Measurements from ENCODE around the gene BAHCC1.

BAHCC1 gene

DNA sequence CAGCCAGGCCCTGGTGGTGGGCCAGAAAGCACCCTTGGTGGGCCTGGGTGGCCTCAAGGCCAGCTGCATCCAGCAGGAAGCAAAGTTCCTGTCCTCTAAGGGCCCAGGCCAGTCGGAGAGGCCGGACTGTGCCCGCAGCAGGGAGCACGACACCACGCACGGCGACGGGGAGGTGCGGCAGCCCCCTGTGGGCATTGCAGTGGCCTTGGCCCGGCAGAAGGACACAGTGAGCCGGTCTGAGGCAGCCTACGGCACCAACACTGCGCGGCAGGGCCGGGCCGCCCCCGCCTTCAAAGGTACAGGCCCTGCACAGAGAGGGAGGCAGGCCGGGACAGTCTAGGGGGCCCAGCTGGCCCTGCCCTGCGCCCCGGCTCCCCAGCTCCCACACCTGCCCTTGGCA lies 48.0 kb downstream of the BAHCC1 start:
- DNase-seq (ENCODE audit: low spot score), result no peak

DNA sequence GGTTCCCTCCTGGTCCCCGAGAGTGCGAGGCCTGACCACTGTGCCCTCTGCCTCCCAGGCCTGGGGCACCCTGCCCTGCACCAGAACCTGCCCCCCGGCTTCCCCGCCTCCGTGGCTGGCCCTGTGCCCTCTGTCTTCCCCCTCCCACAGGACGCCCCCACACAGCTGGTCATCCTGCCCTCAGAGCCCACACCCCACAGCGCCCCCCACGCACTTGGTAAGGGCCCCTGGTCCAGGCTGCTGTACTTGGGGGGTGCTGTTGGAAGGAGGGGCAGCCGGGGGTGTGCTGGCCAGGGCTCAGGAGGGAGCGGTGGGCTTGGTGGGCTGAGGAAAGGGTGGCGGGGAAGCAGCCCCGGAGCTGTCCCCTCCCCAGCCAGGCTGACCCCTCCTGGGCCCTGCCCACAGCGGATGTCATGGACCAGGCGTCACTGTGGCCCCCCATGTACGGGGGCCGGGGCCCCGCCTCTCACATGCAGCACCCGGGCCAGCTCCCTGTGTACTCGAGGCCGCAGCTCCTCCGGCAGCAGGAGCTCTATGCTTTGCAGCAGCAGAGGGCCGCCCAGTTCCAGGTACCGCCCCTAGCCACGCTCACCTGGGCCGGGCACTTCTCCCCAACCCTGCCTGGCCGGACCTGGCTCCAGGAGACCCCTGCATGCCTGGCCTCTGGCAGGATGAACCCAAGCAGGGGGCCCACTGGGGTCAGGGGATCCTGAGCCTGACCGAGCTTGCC lies 49.5 kb downstream of the BAHCC1 start:
- no peak for DNase-seq (ENCODE audit: low spot score)

DNA sequence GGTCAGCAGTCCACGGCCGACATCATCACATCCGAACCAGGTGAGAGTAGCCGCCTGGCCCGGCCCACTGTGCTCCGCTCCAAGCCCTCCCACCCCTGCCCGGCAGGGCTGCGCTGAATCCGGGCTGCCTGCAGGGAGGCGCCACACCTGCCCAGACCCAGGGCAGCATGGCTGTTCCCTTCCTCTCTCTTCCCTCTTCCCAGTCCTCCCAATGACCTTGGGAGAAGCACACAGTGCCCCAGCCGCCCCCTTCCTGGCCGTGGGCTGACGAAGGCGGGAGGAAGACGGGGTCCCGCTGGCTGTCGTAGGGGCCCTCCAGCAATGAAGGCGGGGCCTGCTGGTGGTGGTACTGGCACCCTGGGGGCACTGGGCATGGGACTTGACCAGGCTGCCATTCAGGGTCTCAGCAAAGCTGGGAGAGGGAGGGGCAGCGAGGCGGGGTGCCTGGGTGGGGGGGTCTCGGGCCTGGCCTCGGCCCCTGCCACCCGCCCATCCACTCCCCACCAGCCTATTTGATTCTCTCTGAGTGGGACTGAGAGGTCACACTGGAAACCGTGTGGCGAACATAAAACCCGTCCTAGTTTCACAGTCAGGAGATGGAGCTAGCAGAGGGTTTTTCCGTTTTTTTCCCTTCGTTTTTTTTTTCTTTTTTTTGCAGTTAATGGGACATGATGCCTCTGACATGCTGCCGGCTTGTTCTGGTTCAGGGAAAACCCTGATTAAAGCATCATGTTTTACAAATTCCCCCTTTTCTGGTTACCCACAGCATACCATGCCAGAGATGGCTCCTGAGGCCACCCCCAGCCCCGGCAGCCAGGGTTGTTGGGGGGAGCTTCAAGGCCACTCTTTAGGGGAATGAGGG lies 50.6 kb downstream of the BAHCC1 start:
- DNase-seq (ENCODE audit: low spot score), result no peak

DNA sequence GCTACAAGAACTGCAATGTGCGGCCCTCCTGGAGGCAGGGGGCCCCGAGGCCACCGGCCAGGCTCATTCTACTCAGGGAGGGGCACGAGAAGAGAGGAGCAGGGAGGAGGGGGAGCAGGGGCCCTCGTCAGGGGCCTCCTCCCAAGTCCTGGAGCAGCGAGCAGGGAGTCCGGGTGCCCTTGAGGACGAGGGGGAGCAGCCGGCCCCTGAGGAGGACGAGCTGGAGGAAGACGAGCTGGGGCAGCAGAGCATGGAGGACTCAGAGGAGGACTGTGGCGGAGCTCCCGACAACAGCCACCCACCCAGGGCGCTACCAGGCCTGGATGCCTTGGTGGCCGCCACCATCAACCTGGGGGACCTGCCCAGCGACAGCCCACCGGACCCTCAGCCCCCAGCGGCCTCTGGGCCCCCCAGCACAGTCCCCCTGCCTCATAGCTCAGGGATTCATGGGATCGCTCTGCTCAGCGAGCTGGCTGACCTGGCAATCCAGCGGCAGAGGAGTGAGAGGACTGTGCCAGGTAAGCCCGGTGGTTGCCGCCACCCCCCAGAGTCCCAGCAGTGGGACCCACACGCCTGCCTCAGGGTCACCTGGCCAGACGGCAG lies 52.2 kb downstream of the BAHCC1 start:
- DNase-seq (ENCODE audit: low spot score), result no peak

DNA sequence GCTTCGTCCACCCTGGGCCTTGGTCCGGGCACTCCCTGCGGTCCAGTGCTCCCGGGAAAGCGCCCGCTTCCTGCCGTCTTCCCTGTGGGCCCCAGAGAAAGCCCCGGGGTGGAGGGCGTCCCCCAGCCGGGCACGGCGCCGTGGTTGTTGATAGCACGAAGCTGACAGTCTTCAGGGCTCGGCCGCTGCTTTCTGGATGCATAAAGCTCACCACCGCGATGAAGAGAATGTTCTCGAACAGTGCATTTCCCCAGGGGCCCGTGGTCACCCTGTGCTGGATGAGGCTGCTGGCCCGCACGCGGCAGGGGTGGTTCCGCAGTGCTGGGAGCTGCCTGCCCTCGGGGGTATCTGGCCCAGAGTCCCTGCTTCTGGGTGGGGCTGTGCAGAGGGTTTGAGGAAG lies 53.2 kb downstream of the BAHCC1 start:
- no peak for DNase-seq (ENCODE audit: low spot score)

DNA sequence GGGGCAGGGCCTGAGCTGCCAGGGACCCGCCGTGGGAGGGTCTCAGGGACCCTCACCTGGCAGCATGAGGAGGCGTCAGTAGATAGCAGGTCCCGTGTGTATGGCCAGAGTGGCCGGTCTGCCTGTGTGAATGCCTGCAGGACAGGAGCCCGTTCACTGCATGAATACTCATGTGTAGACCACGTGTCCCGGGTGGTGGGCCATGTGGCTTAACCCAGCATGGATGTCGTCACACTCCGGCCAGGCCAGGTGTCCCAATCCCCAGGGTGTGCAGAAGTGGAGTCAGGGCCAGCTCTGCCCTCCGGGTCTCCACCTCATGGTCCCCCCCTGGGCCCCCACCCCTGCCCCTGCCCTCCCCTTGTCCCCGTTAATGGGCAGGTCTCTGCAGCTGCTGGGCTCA lies 53.7 kb downstream of the BAHCC1 start:
- DNase-seq (ENCODE audit: low spot score), result no peak

DNA sequence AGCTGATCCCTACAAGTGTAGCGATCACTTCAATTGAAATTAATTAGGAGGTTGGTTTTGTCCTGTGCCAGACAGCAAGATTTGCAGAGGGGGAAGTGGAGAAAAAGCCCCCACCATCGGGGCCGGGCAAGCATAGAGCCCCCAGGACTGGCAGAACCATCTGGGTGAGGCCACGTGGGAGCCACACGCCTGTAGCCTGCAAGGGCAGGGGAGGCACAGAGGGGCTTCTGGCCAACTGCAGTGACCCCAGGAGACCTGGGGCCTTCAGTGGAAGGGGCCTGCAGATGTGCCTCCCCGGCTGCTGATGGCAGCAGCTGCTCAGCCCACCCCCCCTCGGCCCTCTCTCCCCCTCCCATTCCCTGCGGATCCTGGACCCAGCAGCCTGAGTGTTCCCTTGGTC lies 54.1 kb downstream of the BAHCC1 start:
- DNase-seq (ENCODE audit: low spot score), result no peak

DNA sequence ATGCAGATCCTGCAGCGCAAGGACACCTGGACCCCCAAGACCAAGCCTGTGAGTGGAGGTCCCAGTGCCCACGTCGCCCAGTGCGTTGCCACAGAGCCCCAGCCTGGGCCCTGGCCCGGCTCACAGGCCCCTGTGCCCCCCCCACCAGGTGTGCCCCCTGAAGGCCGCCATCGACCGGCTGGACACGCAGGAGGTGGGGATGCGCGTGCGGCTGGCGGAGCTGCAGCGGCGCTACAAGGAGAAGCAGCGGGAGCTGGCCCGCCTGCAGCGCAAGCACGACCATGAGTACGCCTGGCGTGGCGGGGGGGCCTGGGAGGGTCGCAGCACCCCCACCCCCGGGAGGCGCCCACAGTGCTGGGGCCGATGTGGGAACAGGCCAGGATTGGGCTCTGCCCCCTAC lies 56.6 kb downstream of the BAHCC1 start:
- DNase-seq (ENCODE audit: low spot score), result no peak

DNA sequence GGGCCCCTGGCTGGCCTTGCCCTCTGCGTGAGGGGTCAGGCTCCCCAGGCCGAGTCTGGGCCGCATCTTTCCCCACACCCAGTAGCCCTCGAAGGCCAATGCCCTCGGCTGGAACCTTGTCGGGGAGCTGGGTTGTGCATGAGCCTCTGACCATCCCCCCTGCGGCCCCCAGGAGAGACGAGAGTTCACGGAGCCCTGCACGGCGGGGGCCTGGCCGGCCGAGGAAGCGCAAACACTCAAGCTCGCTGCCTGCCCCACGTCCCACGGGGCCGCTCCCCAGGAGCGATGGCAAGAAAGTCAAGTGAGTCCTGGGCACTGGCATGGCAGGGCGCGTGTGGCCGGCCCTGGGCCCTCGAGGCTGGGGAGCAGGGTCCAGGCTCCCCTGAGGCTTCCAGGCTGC lies 57.3 kb downstream of the BAHCC1 start:
- no peak for DNase-seq (ENCODE audit: low spot score)

DNA sequence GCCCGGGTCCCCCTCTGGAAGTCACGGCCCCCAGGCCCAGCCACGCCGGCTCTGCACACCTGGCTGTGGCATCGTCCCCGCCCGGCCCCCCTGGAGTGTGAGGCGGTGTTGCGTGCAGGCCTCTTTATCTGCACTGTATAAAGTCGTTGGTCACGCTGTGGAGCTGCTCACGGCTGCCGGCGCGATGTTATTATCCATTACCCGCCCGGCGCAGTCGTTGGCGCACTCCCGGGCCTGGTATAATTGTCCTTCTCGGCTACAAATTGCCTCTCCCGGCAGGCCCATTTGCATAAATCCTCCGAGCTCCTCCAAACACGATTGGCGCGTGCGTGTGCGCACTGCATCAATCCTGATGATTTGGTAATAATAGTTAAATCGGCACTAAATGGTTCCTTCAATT lies 57.8 kb downstream of the BAHCC1 start:
- no peak for DNase-seq (ENCODE audit: low spot score)

DNA sequence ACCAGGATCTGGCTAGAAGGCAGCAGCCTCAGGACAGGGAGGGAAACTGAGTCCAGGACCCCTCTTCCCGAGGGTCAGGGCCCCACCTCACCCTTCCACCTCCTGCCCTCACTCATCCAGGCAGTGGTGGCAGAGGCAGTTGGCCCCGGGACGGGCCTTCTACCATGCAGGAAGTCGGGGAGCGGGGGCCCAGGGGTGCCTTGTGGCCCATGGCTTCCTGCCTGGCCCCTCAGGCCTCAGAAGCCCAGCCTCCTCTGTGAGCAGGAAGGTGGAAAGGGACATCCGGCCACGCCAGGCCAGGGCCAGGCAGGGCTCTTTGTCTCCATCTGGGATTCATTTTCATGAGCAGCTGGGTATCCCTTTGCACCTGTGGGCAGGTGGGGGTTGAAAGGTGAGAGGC lies 58.5 kb downstream of the BAHCC1 start:
- no peak for DNase-seq (ENCODE audit: low spot score)

DNA sequence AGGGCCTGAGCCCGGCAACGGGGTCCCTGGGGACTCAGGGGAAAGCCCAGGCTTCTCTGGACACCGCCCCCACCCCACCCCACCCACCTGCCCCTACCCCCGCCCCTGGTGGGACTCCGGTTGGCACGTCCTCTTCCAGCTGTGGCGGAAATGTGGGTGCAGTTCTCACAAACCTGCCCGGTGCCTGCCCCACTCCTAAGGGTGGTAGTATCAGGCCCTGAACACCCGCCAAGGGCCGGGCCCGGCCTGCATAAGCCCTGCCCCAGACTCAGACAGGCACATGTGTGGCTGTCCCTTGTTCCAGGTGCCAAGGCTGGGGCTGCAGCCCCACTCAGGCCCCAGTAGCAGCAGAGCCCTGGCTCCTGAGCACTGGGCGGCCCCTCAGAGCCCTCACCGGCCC lies 59.2 kb downstream of the BAHCC1 start:
- DNase-seq (ENCODE audit: low spot score), result no peak

DNA sequence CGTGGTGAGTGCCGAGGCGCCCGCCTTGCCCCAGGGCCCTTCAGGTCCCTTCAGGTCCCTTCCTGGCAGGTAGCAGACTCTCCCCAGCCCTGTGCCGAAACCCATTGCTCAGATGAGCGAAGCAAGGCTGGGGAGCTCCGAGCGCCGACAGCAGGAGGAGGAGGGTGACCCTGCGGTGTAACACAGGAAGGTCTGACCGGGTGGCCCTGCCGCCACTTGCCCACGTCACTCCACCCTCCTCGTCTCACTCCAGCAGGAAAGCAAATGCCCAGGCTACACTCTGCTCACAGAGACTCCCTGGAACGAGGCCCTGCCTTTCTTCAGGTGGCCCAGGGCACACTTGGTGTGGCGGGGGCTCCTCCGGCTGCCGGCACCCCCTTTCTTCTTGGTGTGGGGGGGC lies 60.1 kb downstream of the BAHCC1 start:
- DNase-seq (ENCODE audit: low spot score), result no peak

DNA sequence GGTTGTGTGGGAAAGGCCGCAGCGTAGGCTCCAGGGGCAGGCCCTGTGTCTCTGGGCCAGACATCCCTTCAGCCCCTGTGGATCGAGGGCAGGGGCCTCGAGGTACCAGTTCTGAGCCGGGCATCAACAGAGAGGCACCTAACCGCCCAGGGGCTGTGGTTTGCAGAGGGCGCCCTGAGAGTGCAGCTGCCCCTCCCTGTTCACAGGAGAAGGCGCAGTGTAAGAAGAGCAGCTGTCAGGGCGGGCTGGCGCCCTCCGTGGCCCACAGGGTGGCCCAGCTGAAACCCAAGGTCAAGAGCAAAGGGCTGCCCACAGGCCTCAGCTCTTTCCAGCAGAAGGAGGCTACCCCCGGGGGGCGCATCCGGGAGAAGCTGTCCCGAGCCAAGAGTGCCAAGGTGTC lies 60.8 kb downstream of the BAHCC1 start:
- no peak for DNase-seq (ENCODE audit: low spot score)

DNA sequence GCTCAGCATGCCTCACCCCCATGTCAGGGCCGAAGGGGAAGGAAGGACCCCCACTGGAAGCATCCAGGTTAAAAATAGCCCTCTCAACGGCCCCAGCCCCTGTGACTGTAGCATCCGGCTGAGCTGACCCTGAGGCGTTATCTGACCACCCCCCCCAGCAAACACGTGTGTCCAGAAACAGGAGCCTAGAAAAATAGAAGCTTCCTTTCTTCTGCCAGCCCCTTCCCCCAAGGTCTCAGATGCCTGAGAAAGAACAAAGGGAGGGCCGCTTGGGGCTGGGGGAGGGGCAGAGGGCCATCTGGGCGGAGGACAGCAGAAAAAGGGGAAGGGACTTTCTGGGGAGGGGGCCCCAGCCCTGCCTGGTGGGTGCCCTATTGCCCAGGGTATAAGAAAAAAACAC lies 61.5 kb downstream of the BAHCC1 start:
- DNase-seq (ENCODE audit: low spot score), result no peak

DNA sequence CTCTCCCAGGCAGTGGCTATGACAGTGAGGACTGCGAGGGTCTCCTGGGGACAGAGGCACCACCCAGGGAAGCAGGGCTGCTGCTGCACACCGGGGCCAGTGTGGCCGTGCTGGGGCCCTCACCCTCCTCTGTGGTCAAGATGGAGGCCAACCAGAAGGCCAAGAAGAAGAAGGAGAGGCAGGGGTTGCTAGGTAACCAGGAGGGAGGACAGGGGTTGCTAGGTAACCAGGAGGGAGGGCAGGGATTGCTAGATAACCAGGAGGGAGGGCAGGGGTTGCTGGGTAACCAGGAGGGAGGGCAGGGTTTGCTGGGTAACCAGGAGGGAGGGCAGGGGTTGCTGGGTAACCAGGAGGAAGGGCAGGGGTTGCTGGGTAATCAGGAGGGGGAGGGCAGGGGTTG lies 62.1 kb downstream of the BAHCC1 start:
- no peak for DNase-seq (ENCODE audit: low spot score)

DNA sequence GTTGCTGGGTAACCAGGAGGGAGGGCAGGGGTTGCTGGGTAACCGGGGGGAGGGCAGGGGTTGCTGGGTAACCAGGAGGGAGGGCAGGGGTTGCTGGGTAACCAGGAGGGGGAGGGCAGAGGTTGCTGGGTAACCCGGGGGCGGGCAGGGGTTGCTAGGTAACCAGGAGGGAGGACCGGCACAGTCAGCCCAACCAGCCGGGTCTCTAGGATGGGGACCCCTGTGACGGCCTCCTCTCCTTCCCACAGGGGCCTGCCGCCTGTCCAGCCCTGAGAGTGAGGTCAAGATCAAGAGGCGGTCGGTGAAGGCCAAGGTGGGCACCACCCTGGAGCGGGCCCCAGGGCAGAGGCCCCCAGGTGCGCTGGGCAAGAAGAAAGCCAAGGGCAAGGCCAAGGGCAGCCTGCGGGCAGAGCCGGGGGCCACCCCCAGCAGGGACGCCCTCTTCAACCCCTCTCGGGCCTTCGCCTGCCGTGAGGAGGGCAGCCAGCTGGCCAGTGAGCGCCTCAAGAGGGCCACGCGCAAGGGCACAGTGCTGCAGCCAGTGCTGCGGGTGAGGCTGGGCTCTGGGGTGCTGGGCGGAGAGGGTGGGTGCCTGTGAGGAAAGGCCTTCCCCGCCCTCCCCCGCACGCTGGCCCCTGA lies 62.8 kb downstream of the BAHCC1 start:
- DNase-seq (ENCODE audit: low spot score), result no peak

DNA sequence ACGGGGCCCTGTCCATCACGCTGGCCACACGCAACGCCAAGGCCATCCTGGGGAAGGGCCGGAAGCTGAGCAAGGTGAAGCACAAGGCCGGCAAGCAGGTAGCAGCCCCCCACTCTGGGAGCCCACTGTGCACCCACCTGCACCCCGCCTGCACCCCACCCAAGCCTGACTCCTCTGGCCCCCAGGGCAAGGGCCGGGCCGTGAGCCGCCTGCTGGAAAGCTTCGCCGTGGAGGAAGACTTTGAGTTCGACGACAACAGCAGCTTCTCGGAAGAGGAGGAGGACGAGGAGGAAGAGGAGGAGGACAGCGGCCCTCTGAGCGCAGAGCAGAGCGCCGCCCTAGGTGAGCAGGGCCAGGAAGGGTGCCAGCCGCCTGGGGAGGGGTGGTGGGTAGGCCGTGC lies 63.4 kb downstream of the BAHCC1 start:
- no peak for DNase-seq (ENCODE audit: low spot score)

DNA sequence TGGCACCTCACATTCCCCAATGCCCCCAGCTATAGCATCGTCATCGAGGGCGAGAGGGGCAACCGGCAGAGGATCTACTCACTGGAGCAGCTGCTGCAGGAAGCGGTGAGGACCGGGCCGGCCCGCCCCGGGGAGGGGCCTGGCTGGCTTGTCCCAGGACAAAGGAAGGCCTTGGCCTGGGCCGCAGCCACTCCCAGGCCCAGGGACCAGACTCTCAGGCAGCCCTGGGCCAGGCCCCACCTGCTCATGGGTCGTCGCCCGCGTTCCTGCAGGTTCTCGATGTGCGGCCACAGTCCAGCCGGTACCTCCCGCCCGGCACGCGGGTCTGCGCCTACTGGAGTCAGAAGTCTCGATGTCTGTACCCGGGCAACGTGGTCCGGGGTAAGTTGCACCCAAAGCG lies 64.0 kb downstream of the BAHCC1 start:
- DNase-seq (ENCODE audit: low spot score), result no peak

DNA sequence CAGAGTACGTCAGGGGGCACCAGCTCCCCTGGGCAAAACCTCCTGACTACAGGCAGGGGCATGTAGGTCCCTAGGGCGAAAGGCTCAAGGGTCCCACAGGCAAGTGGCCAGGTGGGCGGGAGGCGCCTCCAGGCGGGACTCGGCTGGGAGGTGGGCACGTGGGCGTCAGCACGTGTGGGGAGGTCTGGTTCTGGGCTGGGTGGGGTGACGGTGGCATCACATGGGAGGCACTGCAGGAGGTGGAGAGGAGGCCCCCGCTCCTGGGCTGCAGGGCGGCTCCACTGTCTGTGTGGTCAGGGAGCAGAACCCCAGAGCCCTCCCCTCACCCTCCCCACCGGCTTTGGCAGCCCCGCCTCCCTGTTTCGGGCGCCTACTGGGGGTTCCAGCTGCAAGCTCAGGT lies 64.6 kb downstream of the BAHCC1 start:
- no peak for DNase-seq (ENCODE audit: low spot score)

DNA sequence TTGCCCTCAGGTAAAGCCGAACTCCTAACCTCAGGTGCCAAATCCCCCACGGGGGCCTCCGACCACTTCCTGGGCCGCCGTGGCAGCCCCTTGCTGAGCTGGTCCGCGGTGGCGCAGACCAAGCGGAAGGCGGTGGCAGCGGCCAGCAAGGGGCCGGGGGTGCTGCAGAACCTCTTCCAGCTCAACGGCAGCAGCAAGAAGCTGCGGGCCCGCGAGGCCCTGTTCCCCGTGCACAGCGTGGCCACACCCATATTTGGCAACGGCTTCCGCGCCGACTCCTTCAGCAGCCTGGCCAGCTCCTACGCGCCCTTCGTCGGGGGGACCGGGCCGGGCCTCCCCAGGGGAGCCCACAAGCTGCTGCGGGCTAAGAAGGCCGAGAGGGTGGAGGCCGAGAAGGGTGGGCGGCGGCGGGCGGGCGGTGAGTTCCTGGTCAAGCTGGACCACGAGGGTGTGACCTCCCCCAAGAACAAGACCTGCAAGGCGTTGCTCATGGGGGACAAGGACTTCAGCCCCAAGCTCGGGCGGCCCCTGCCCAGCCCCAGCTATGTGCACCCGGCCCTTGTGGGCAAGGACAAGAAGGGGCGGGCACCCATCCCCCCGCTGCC lies 65.7 kb downstream of the BAHCC1 start:
- no peak for DNase-seq (ENCODE audit: low spot score)

All from globus pallidus (tissue), 1 donor.